ENCODE measurements around the gene SLC8B1. TPM values are rescaled to one million over a fixed set of nuclear protein-coding genes. Genes with fewer than 3 reads are reported as not detected.
A peak's percentile ranks its signal among the peaks of the same experiment; 100 is the strongest.

The SLC8B1 gene
- total RNA-seq, 2 experiments from 2014 or later = 85.3 to 92.7 TPM

DNA sequence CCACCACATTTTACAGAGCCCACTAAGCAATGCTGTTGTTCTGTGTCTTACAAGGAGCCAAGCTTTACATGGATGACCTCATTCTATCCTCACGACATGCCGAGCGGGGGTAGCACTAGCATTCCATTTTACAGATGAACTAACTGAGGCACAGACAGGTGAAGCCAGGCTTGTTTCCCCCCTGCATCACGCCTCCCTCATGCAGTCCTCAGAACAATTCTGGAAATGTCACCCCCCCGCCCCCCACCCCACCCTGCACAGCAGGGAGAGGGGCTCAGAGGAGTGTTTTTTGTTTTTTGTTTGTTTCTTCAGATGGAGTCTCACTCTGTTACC is 1.5 kb downstream of the SLC8B1 start:
- H3K27ac Mint-ChIP-seq = peak overlapping the region; percentile 87
- ChIA-PET CTCF (no interaction called here), POLR2A (interaction anchor here (0.6 to 0.7 kb wide), 2 partner anchors 29 to 147 kb away, joined by 3 read pairs; no protein-coding TSS in a partner anchor)
- H3K4me3 Mint-ChIP-seq = peak overlapping the region; percentile 99
- no peak for ATAC-seq (ENCODE audit: poor library complexity)
- Histone ChIP-seq H3K27ac (ENCODE audit: low read depth in 1 of 2, low read length in 2 of 2) (no peak overlapping the region), H3K27me3 (ENCODE audit: control insufficient read depth in 1 of 2, insufficient read depth in 2 of 2, low read length in 2 of 2) (no peaks in the 10 kb centered on the region), H3K4me1 (ENCODE audit: insufficient read depth, low read length) (peaks cover 44% of the 10 kb centered on the region), H3K4me3 (ENCODE audit: low read length) (peak overlapping the region; percentile 94), H3K9me3 (ENCODE audit: control insufficient read depth in 1 of 2, insufficient read depth in 1 of 2, low read length in 2 of 2) (no peaks in the 10 kb centered on the region), H3K36me3 (ENCODE audit: insufficient read depth, low read length) (peaks cover 33% of the 10 kb centered on the region)
- no peak for DNase-seq
- TF ChIP-seq, protein P1, sequence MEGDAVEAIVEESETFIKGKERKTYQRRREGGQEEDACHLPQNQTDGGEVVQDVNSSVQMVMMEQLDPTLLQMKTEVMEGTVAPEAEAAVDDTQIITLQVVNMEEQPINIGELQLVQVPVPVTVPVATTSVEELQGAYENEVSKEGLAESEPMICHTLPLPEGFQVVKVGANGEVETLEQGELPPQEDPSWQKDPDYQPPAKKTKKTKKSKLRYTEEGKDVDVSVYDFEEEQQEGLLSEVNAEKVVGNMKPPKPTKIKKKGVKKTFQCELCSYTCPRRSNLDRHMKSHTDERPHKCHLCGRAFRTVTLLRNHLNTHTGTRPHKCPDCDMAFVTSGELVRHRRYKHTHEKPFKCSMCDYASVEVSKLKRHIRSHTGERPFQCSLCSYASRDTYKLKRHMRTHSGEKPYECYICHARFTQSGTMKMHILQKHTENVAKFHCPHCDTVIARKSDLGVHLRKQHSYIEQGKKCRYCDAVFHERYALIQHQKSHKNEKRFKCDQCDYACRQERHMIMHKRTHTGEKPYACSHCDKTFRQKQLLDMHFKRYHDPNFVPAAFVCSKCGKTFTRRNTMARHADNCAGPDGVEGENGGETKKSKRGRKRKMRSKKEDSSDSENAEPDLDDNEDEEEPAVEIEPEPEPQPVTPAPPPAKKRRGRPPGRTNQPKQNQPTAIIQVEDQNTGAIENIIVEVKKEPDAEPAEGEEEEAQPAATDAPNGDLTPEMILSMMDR (IDR thresholded peaks at IDR 0.05) = no peak
- intact Hi-C loops (cut with DNase I, micrococcal nuclease) = loop anchor here in 1 of 2 experiments (5.0 to 10.0 kb wide), 3 partner anchors 111 to 631 kb away; partner anchors contain the start of genes DDX54, RBM19, RITA1 and TPCN1
- H3K36me3 Mint-ChIP-seq (ENCODE audit: low read depth) = peaks cover 53% of the 10 kb centered on the region
- no peaks in the 10 kb centered on the region for H3K27me3 Mint-ChIP-seq
- peaks cover 56% of the 10 kb centered on the region for H3K4me1 Mint-ChIP-seq (ENCODE audit: low read depth)
- no peaks in the 10 kb centered on the region for H3K9me3 Mint-ChIP-seq

DNA sequence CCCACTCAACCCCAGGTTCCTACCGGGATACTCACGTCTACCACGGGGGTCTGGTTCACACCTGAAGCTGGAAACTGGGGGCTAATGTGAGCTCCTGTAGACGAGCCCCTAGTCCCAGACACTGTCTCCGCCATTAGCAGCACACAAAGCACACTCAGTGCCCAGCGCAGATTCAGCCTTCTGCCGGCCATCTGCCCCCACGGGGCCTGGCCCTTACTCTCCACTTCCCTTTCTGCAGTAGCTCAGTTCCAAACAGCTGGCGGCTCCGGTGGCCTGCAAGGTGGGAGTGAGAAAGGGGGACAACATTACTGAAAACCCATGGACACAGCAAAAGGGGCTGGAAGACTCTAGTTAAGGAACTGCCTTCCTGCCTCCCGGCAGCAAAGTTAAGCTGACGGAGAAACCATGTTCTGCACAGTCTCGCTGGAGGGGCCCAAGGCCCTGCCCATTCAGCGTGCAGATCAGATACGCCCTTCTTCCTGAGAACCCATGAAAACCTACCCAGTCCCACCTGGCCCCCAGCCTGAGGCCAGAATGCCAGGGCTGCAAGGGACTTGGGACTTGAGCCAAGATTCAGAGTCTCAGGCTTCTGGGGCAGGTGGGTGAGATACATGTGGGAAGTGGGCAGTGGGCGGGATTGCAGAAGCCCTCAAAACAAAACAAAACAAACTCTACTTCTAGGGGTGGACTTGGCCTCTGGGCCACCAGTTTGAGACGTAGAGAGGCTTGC is 2.1 kb downstream of the SLC8B1 start:
- peaks cover 57% of the 10 kb centered on the region for H3K36me3 Mint-ChIP-seq (ENCODE audit: low read depth)
- H3K36me3 ChIP-seq (ENCODE audit: insufficient read depth, low read length) = peaks cover 36% of the 10 kb centered on the region
- no peaks in the 10 kb centered on the region for H3K9me3 ChIP-seq (ENCODE audit: control insufficient read depth in 1 of 2, insufficient read depth in 1 of 2, low read length in 2 of 2)
- H3K4me1 ChIP-seq (ENCODE audit: insufficient read depth, low read length) = peaks cover 47% of the 10 kb centered on the region
- peak overlapping the region; percentile 87 for H3K27ac Mint-ChIP-seq
- DNase-seq = no peak
- no peak overlapping the region for H3K27ac ChIP-seq (ENCODE audit: low read depth in 1 of 2, low read length in 2 of 2)
- no peaks in the 10 kb centered on the region for H3K27me3 ChIP-seq (ENCODE audit: control insufficient read depth in 1 of 2, insufficient read depth in 2 of 2, low read length in 2 of 2)
- peak overlapping the region; percentile 94 for H3K4me3 ChIP-seq (ENCODE audit: low read length)
- H3K4me3 Mint-ChIP-seq = peak overlapping the region; percentile 99
- no peak for ATAC-seq (ENCODE audit: poor library complexity)
- ChIA-PET POLR2A (interaction anchor here (0.6 to 0.7 kb wide), 2 partner anchors 30 to 147 kb away, joined by 3 read pairs; no protein-coding TSS in a partner anchor), CTCF (no interaction called here)
- intact Hi-C loops (cut with DNase I, micrococcal nuclease) = loop anchor here in 1 of 2 experiments (5.0 to 10.0 kb wide), 3 partner anchors 111 to 632 kb away; partner anchors contain the start of genes DDX54, RBM19, RITA1 and TPCN1
- no peaks in the 10 kb centered on the region for H3K9me3 Mint-ChIP-seq
- H3K4me1 Mint-ChIP-seq (ENCODE audit: low read depth) = peaks cover 59% of the 10 kb centered on the region
- H3K27me3 Mint-ChIP-seq = no peaks in the 10 kb centered on the region
- TF ChIP-seq, protein P1 (IDR thresholded peaks at IDR 0.05) = no peak

DNA sequence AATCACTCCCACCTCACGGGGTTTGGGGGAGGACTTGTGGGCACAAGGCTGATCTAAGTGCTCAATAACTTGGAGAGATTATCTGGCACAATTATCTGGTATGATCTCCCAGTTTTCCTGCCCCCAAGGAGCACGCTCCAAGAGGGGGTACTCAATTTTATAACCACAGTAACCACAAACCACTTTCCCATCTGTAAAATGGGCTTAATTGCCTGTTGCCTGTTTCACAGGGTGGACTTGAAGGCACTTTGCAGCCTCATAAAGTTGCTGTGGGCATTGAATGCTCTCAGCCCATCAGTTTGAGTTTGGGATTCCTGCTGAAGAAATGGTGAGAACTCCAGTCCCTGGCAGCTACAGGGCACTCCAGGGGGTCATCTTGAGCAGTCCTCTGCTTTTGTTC is 4.4 kb downstream of the SLC8B1 start:
- Mint-ChIP-seq H3K9me3 (no peaks in the 10 kb centered on the region), H3K36me3 (ENCODE audit: low read depth) (peaks cover 73% of the 10 kb centered on the region), H3K27ac (peak overlapping the region; percentile 51), H3K27me3 (no peaks in the 10 kb centered on the region), H3K4me3 (peak overlapping the region; percentile 30), H3K4me1 (ENCODE audit: low read depth) (peaks cover 60% of the 10 kb centered on the region)
- CTCF ChIA-PET = no interaction called here
- peaks cover 46% of the 10 kb centered on the region for H3K36me3 ChIP-seq (ENCODE audit: insufficient read depth, low read length)
- TF ChIP-seq, protein P1 (IDR thresholded peaks at IDR 0.05) = no peak
- no peak overlapping the region for H3K27ac ChIP-seq (ENCODE audit: low read depth in 1 of 2, low read length in 2 of 2)
- intact Hi-C loops (cut with DNase I, micrococcal nuclease) = loop anchor here in 1 of 2 experiments (5.0 to 10.0 kb wide), 3 partner anchors 108 to 634 kb away; partner anchors contain the start of genes DDX54, RBM19, RITA1 and TPCN1
- POLR2A ChIA-PET = no interaction called here
- H3K9me3 ChIP-seq (ENCODE audit: control insufficient read depth in 1 of 2, insufficient read depth in 1 of 2, low read length in 2 of 2) = no peaks in the 10 kb centered on the region
- H3K4me3 ChIP-seq (ENCODE audit: low read length) = no peak overlapping the region
- peaks cover 44% of the 10 kb centered on the region for H3K4me1 ChIP-seq (ENCODE audit: insufficient read depth, low read length)
- DNase-seq (no peak), ATAC-seq (ENCODE audit: poor library complexity) (no peak)
- H3K27me3 ChIP-seq (ENCODE audit: control insufficient read depth in 1 of 2, insufficient read depth in 2 of 2, low read length in 2 of 2) = no peaks in the 10 kb centered on the region
